HFFc6 (cell line): ENCODE results near the gene CLIC5. TPM values are rescaled to one million over a fixed set of nuclear protein-coding genes. Genes with fewer than 3 reads are reported as not detected.
A peak's percentile ranks its signal among the peaks of the same experiment; 100 is the strongest.

Source experiments
- DNase-seq: peaks from one replicate; pipeline ENCODE4 v3.0.0-alpha.2; 2018
- H3K27ac Mint-ChIP-seq: 2 replicates; pipeline ENCODE4 v1.8.0; 2020; ENCODE audit warnings: mild to moderate bottlenecking, mixed read lengths
- H3K27me3 Mint-ChIP-seq: 2 replicates; pipeline ENCODE4 v1.8.0; 2021; ENCODE audit warnings: mild to moderate bottlenecking, moderate library complexity, mixed read lengths; ENCODE audit not compliant: insufficient read depth
- H3K36me3 Mint-ChIP-seq: 2 replicates; pipeline ENCODE4 v1.8.0; 2021; ENCODE audit warnings: low read depth, mixed read lengths
- H3K4me1 Mint-ChIP-seq: 2 replicates; pipeline ENCODE4 v1.8.0; 2020; ENCODE audit warnings: low read depth, mixed read lengths
- H3K4me3 Mint-ChIP-seq: 2 replicates; pipeline ENCODE4 v1.8.0; 2020; ENCODE audit warnings: mild to moderate bottlenecking, moderate library complexity, mixed read lengths
- H3K9me3 Mint-ChIP-seq: 2 replicates; pipeline ENCODE4 v1.8.0; 2020; ENCODE audit warnings: mild to moderate bottlenecking, mixed read lengths
- total RNA-seq, 6 experiments: library from RNA; stranded (reverse); fragmentation: NEBNext Ultra II Directional; extraction: Animal tissue kit (Norgen Biotek cat#: 25700); gene quantifications; 2 replicates in 1 of 6; 3 replicates in 5 of 6; pipeline ENCODE4 v1.2.3, GENCODE V29; 2021
- TF ChIP-seq, protein P1 (sequence below): fragments of 200-600 bp; sonication (generic); IDR thresholded peaks from 2 replicates; pipeline ENCODE4 v1.5.0; 2021; ENCODE audit warnings: antibody characterized with exemption, mild to moderate bottlenecking

Gene CLIC5
- total RNA-seq, 6 experiments from 2014 or later = not detected

DNA sequence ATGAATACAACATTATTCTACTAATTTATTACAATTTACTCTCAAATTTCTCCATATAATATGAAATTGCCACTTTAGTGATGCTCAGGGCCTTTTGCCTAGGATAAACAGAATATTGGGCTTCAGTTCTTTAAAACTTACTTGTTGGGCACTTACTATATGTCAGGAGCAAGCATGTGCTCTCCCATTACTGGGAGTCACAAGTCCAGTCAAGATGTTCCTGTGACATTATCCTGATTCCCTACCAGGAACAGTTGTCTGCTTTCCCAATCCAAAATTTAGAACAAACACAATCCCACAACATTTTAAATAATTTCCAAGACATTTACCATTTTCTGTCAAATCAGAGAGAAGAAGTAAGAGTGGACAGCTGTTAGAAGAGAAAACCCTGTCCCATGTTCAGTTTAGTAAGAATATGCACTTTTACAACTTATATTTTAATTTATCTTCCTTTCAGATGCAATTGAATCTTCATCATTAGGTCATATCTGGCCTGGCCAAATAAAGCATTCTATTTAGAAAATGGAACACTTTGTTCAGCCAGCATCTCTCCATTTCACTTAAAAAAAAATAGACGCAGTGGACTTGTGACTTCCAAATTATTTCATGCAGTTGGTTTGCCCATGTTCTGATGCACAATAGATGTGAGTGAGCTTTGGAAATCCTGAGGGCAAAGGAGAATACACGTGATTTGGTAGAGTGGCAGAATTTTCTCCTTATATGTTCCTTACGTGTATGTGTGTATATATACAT, 159.8 kb downstream of the CLIC5 start:
- TF ChIP-seq, protein P1, sequence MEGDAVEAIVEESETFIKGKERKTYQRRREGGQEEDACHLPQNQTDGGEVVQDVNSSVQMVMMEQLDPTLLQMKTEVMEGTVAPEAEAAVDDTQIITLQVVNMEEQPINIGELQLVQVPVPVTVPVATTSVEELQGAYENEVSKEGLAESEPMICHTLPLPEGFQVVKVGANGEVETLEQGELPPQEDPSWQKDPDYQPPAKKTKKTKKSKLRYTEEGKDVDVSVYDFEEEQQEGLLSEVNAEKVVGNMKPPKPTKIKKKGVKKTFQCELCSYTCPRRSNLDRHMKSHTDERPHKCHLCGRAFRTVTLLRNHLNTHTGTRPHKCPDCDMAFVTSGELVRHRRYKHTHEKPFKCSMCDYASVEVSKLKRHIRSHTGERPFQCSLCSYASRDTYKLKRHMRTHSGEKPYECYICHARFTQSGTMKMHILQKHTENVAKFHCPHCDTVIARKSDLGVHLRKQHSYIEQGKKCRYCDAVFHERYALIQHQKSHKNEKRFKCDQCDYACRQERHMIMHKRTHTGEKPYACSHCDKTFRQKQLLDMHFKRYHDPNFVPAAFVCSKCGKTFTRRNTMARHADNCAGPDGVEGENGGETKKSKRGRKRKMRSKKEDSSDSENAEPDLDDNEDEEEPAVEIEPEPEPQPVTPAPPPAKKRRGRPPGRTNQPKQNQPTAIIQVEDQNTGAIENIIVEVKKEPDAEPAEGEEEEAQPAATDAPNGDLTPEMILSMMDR = no peak
- no peak overlapping the region for H3K27ac Mint-ChIP-seq
- DNase-seq = no peak

DNA sequence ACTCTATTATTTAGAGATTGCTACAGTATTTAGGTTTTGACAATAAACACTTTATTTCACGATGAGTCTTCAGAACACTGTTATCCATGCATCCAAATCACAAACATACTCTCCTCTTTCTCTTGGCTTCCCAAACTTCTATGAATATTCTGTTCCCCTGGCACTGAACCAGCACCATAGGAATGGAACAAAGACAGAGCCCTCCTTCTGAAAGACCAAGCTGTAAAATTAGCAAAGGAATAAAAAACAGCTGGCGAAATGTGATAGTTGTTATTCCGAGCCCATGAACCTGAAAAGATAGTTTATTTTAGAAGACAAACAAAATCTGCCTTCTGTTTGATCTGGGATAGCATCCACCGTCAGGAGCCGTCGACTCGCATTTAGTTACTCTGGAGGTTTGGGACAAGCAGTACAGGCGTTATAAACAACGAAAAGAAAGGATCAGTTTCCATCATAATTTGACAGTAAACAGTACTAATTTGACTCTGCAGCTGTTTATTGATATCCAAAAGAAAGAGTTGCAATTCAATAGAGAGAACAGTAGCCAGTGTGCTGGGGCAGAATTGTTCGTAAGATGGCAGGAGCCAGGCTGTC, 161.4 kb downstream of the CLIC5 start:
- H3K9me3 Mint-ChIP-seq = no peaks in the 10 kb centered on the region
- H3K27me3 Mint-ChIP-seq = peaks cover 24% of the 10 kb centered on the region
- no peak overlapping the region for H3K27ac Mint-ChIP-seq
- H3K4me3 Mint-ChIP-seq = no peak overlapping the region
- no peak for DNase-seq
- TF ChIP-seq, protein P1 = no peak
- H3K36me3 Mint-ChIP-seq = no peaks in the 10 kb centered on the region
- no peaks in the 10 kb centered on the region for H3K4me1 Mint-ChIP-seq

More for the DNA sequence above, 159.8 kb downstream of the CLIC5 start:
- H3K27me3 Mint-ChIP-seq = peaks cover 23% of the 10 kb centered on the region
- no peaks in the 10 kb centered on the region for H3K9me3 Mint-ChIP-seq
- no peak overlapping the region for H3K4me3 Mint-ChIP-seq
- H3K36me3 Mint-ChIP-seq = no peaks in the 10 kb centered on the region
- H3K4me1 Mint-ChIP-seq = no peaks in the 10 kb centered on the region

- Mint-ChIP-seq H3K9me3 (no peaks in the 10 kb centered on the region), H3K4me1 (peaks cover 1% of the 10 kb centered on the region), H3K27ac (no peak overlapping the region), H3K4me3 (no peak overlapping the region), H3K36me3 (no peaks in the 10 kb centered on the region), H3K27me3 (peaks cover 15% of the 10 kb centered on the region)
- no peak for DNase-seq
- TF ChIP-seq, protein P1 = no peak
These were observed 164.6 kb downstream of the CLIC5 start for GRCh38 chr6:45851034-45851400.

DNA sequence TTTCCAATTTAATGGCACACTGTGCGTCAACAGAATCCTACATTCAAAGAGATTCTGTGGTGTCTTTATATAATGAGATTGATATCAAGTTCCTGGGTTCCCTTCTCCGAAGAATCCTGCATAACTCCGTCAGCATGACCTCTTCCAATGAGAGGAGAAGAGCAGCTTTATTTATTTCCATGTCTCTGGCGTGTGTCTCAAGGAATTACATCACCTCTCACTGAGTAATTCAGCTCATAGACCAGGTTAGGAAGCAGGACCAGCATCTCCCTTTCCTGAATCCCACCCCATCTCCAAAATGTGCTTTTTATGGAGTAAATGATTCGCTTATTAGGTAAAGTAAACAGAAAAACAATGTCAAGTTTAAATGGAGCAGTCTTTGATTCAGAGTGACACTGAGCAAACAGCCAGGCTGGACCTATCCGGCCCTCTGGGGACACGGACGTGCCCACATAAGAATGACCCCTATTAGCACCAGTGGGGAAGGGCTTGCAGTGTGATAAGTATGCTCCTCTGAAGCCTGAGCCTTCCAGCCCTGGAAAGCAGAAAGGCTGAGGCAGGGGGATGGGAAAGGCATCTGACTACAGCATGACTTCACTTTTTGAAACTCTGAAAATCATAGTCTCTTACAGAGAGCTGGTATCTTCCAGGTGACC, 165.2 kb downstream of the CLIC5 start:
- H3K4me1 Mint-ChIP-seq = peaks cover 6% of the 10 kb centered on the region
- no peak overlapping the region for H3K4me3 Mint-ChIP-seq
- TF ChIP-seq, protein P1 = no peak
- H3K27ac Mint-ChIP-seq = no peak overlapping the region
- no peak for DNase-seq
- H3K36me3 Mint-ChIP-seq = no peaks in the 10 kb centered on the region
- peaks cover 12% of the 10 kb centered on the region for H3K27me3 Mint-ChIP-seq
- no peaks in the 10 kb centered on the region for H3K9me3 Mint-ChIP-seq

- Mint-ChIP-seq H3K4me1 (peaks cover 10% of the 10 kb centered on the region), H3K27ac (no peak overlapping the region), H3K36me3 (no peaks in the 10 kb centered on the region), H3K27me3 (peaks cover 8% of the 10 kb centered on the region), H3K4me3 (no peak overlapping the region), H3K9me3 (no peaks in the 10 kb centered on the region)
- peak; percentile 6 for DNase-seq
- TF ChIP-seq, protein P1 = no peak
These were observed 170.1 kb downstream of the CLIC5 start for GRCh38 chr6:45845567-45845966.
